Measurements from ENCODE around the gene RFESD. TPM values are rescaled to one million over a fixed set of nuclear protein-coding genes. Genes with fewer than 3 reads are reported as not detected.

RFESD gene
- total RNA-seq, 1 experiment from 2014 or later = 2.2 TPM

DNA sequence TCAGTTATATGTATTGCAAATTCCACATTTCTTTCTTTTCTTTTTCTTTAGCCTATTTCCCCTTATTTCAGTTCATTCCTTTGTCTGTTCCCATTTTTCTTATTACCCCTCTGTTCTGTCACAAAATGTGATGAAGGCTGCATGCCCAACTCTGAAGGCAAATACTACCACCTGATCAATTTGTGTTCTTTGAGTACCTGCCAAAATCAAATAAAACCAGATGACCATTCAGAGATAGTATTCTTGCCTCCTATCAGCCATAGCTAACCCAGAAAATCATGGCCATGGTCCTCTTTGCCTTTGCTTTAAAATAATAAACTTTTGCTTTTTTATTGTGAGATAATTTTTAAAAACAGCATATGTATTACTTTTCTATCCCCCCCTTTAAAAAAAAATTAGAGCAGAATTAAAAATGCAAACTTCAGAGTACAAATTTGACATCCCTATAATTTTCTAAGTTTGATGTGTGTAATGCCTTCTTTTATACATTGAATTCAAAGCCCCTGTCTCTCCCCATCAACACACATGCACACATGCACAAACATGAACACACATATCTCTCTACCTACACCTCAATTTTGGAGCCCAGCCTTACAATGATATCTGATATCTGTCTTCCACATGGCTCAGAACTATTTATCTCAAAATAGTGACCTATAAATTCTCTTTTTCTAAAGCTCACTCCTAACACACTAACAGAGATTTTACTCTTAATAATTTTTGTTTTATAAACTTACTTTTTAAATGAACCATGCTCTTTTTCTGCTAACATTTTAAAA lies 3.5 kb downstream of the RFESD start:
- H3K4me1 ChIP-seq (ENCODE audit: control insufficient read depth, insufficient read depth, low read length) = peaks cover 17% of the 10 kb centered on the region
- TF ChIP-seq, protein P1, sequence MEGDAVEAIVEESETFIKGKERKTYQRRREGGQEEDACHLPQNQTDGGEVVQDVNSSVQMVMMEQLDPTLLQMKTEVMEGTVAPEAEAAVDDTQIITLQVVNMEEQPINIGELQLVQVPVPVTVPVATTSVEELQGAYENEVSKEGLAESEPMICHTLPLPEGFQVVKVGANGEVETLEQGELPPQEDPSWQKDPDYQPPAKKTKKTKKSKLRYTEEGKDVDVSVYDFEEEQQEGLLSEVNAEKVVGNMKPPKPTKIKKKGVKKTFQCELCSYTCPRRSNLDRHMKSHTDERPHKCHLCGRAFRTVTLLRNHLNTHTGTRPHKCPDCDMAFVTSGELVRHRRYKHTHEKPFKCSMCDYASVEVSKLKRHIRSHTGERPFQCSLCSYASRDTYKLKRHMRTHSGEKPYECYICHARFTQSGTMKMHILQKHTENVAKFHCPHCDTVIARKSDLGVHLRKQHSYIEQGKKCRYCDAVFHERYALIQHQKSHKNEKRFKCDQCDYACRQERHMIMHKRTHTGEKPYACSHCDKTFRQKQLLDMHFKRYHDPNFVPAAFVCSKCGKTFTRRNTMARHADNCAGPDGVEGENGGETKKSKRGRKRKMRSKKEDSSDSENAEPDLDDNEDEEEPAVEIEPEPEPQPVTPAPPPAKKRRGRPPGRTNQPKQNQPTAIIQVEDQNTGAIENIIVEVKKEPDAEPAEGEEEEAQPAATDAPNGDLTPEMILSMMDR (IDR thresholded peaks at IDR 0.05) = no peak
- TF ChIP-seq SIN3A (IDR thresholded peaks at IDR 0.05; ENCODE audit: borderline replicate concordance, insufficient read depth, low read depth, low read length) (no peak), TCF7L2 (IDR thresholded peaks at IDR 0.05; ENCODE audit: low read depth, low read length) (no peak)
- TF ChIP-seq, protein P2, sequence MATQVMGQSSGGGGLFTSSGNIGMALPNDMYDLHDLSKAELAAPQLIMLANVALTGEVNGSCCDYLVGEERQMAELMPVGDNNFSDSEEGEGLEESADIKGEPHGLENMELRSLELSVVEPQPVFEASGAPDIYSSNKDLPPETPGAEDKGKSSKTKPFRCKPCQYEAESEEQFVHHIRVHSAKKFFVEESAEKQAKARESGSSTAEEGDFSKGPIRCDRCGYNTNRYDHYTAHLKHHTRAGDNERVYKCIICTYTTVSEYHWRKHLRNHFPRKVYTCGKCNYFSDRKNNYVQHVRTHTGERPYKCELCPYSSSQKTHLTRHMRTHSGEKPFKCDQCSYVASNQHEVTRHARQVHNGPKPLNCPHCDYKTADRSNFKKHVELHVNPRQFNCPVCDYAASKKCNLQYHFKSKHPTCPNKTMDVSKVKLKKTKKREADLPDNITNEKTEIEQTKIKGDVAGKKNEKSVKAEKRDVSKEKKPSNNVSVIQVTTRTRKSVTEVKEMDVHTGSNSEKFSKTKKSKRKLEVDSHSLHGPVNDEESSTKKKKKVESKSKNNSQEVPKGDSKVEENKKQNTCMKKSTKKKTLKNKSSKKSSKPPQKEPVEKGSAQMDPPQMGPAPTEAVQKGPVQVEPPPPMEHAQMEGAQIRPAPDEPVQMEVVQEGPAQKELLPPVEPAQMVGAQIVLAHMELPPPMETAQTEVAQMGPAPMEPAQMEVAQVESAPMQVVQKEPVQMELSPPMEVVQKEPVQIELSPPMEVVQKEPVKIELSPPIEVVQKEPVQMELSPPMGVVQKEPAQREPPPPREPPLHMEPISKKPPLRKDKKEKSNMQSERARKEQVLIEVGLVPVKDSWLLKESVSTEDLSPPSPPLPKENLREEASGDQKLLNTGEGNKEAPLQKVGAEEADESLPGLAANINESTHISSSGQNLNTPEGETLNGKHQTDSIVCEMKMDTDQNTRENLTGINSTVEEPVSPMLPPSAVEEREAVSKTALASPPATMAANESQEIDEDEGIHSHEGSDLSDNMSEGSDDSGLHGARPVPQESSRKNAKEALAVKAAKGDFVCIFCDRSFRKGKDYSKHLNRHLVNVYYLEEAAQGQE (IDR thresholded peaks at IDR 0.05; ENCODE audit: insufficient read depth in 1 of 2, low read depth in 2 of 2, low read length in 1 of 2) = no peak
- DNase-seq (ENCODE audit: low read depth, low spot score) (no peak), ATAC-seq (no peak)
- H3K4me3 ChIP-seq (ENCODE audit: low read depth in 2 of 2, low read length in 2 of 2) = no peak overlapping the region
- no peaks in the 10 kb centered on the region for H3K27me3 ChIP-seq (ENCODE audit: control insufficient read depth, insufficient read depth, low read length)
- no peaks in the 10 kb centered on the region for H3K36me3 ChIP-seq (ENCODE audit: control insufficient read depth, insufficient read depth, low read length)
- ChIA-PET CTCF (no interaction called here), POLR2A (no interaction called here)
- H3K27ac ChIP-seq (ENCODE audit: low read length) = no peak overlapping the region
- BruUV-seq (replicated peaks) = no TSS peak
- intact Hi-C loops (cut with micrococcal nuclease; ENCODE audit: unreplicated experiment) (loop anchor here (5.0 kb wide), 1 partner anchor 82 kb away; the partner anchor contains the start of gene RHOBTB3), in situ Hi-C loops (cut with HindIII; ENCODE audit: low pct_unique_long_range_greater_than_20kb, low sequenced_read_pairs) (no loop called here)
- no peaks in the 10 kb centered on the region for H3K9me3 ChIP-seq (ENCODE audit: control insufficient read depth, insufficient read depth, low read depth, low read length)

- ChIA-PET CTCF (no interaction called here), POLR2A (interaction anchor here (0.8 kb wide), 1 partner anchor 10 kb away, joined by 3 read pairs; no protein-coding TSS in a partner anchor)
- no peak overlapping the region for H3K4me3 ChIP-seq (ENCODE audit: low read depth in 2 of 2, low read length in 2 of 2)
- ATAC-seq (no peak), DNase-seq (ENCODE audit: low read depth, low spot score) (no peak)
- H3K9me3 ChIP-seq (ENCODE audit: control insufficient read depth, insufficient read depth, low read depth, low read length) = no peaks in the 10 kb centered on the region
- intact Hi-C loops (cut with micrococcal nuclease; ENCODE audit: unreplicated experiment) (no loop called here), in situ Hi-C loops (cut with HindIII; ENCODE audit: low pct_unique_long_range_greater_than_20kb, low sequenced_read_pairs) (no loop called here)
- TF ChIP-seq, protein P2 (IDR thresholded peaks at IDR 0.05; ENCODE audit: insufficient read depth in 1 of 2, low read depth in 2 of 2, low read length in 1 of 2) = no peak
- no peak for TF ChIP-seq TCF7L2 (IDR thresholded peaks at IDR 0.05; ENCODE audit: low read depth, low read length)
- TF ChIP-seq, protein P1 (IDR thresholded peaks at IDR 0.05) = no peak
- no peak for TF ChIP-seq POLR2AphosphoS5 (IDR thresholded peaks at IDR 0.05; ENCODE audit: low read depth, low read length)
- no peak for TF ChIP-seq SIN3A (IDR thresholded peaks at IDR 0.05; ENCODE audit: borderline replicate concordance, insufficient read depth, low read depth, low read length)
- H3K4me1 ChIP-seq (ENCODE audit: control insufficient read depth, insufficient read depth, low read length) = peaks cover 4% of the 10 kb centered on the region; the same call in 1 of the 2 replicates
- no peaks in the 10 kb centered on the region for H3K27me3 ChIP-seq (ENCODE audit: control insufficient read depth, insufficient read depth, low read length)
- no peak overlapping the region for H3K27ac ChIP-seq (ENCODE audit: low read length)
- no TSS peak for BruUV-seq (replicated peaks)
- H3K36me3 ChIP-seq (ENCODE audit: control insufficient read depth, insufficient read depth, low read length) = no peaks in the 10 kb centered on the region
Observed at GRCh38 chr5:95652849-95653248, 6.3 kb downstream of the RFESD start.

Measured in Panc1 (cell line).